HCT116 (cell line): ENCODE results near the gene IL10RB.

ENCODE experiments used
- ATF3 ChIP-seq: IDR thresholded peaks from 2 replicates; pipeline ENCODE4 v1.6.1; 2012
- CBX3 ChIP-seq: IDR thresholded peaks from 2 replicates; pipeline ENCODE4 v1.6.1; 2012; ENCODE audit warnings: low read depth
- CEBPB ChIP-seq: IDR thresholded peaks from 2 replicates; pipeline ENCODE4 v1.6.1; 2012; ENCODE audit warnings: low read depth
- CTCF ChIP-seq, 3 experiments: fragments of 200-600 bp in 1 of 3; sonication (generic) in 1 of 3; IDR thresholded peaks in 2 of 3; conservative IDR thresholded peaks in 1 of 3; 2 replicates each; pipeline ENCODE4 v1.5.1; 2012 to 2017; ENCODE audit warnings: low read depth in 2 of 3, low read length in 2 of 3, antibody characterized with exemption in 1 of 3, borderline replicate concordance in 1 of 3, control low read depth in 1 of 3, mild to moderate bottlenecking in 1 of 3, mixed read lengths in 1 of 3, mixed run types in 1 of 3, moderate library complexity in 1 of 3; ENCODE audit not compliant: insufficient read depth in 1 of 3
- EZH2 ChIP-seq: fragments of 200-600 bp; sonication (generic); IDR thresholded peaks from 2 replicates; pipeline ENCODE4 v1.6.1; 2017; ENCODE audit warnings: antibody characterized with exemption, mixed run types
- EZH2phosphoT487 ChIP-seq: fragments of 200-600 bp; IDR thresholded peaks from 2 replicates; pipeline ENCODE4 v1.6.1; 2018; ENCODE audit warnings: antibody characterized with exemption, borderline replicate concordance
- JUND ChIP-seq: IDR thresholded peaks from 2 replicates; pipeline ENCODE4 v1.6.1; 2012
- POLR2A ChIP-seq: IDR thresholded peaks from 2 replicates; pipeline ENCODE4 v1.7.0; 2011; ENCODE audit warnings: borderline replicate concordance; ENCODE audit not compliant: insufficient read depth, insufficient read length; ENCODE audit errors: extremely low read depth
- REST ChIP-seq: IDR thresholded peaks from 2 replicates; pipeline ENCODE4 v1.6.1; 2012; ENCODE audit warnings: low read depth
- TCF7L2 ChIP-seq: IDR thresholded peaks from 2 replicates; pipeline ENCODE4 v1.7.0; 2011; ENCODE audit warnings: borderline replicate concordance, inconsistent platforms; ENCODE audit not compliant: insufficient read depth, insufficient read length; ENCODE audit errors: extremely low read depth
- YY1 ChIP-seq: IDR thresholded peaks from 2 replicates; pipeline ENCODE4 v1.6.1; 2011; ENCODE audit warnings: low read length, low read depth, moderate library complexity, mild to moderate bottlenecking; ENCODE audit not compliant: insufficient replicate concordance; ENCODE audit errors: extremely low read depth
- ZBTB33 ChIP-seq: IDR thresholded peaks from 2 replicates; pipeline ENCODE4 v1.6.1; 2011; ENCODE audit warnings: mild to moderate bottlenecking, low read length, moderate library complexity; ENCODE audit not compliant: insufficient replicate concordance; ENCODE audit errors: extremely low read depth

- TF ChIP-seq ATF3: no peak
- peak in 2 of 3 experiments; percentile 21 to 27; a peak in 1 of 6 replicates for TF ChIP-seq CTCF (IDR thresholded peaks at IDR 0.05 in 2 of 3, conservative IDR thresholded peaks at IDR 0.05 in 1 of 3; ENCODE audit: borderline replicate concordance in 1 of 3, insufficient read depth in 1 of 3, low read depth in 2 of 3, low read length in 2 of 3)
- no peak for TF ChIP-seq EZH2phosphoT487
- no peak for TF ChIP-seq EZH2
- peak; percentile 60 for TF ChIP-seq JUND
- TF ChIP-seq POLR2A: no peak
- TF ChIP-seq ZBTB33: no peak
- no peak for TF ChIP-seq REST
- TF ChIP-seq CEBPB: peak; percentile 40; the same call in 1 of the 2 replicates
- TF ChIP-seq TCF7L2: no peak
- TF ChIP-seq YY1: no peak
- TF ChIP-seq CBX3: peak; percentile 96
Measured at GRCh38 chr21:33268737-33269441, 2.7 kb downstream of the IL10RB start.
